Osteoblast (primary cell): Measurements from ENCODE around the gene SLC11A2. TPM values are rescaled to one million over a fixed set of nuclear protein-coding genes. Genes with fewer than 3 reads are reported as not detected.

Experiments used
- DNase-seq: peaks from one replicate; pipeline ENCODE4 v3.0.0; 2011; ENCODE audit warnings: low spot score, mixed read lengths; ENCODE audit not compliant: insufficient read length; ENCODE audit errors: missing footprints
- H2AFZ ChIP-seq: 2 replicates; pipeline ENCODE4 v1.6.0; 2011; ENCODE audit warnings: mild to moderate bottlenecking, low read length
- H3K27ac ChIP-seq: 2 replicates; pipeline ENCODE4 v1.5.1; 2011; ENCODE audit warnings: mild to moderate bottlenecking, low read depth, low read length, moderate library complexity
- H3K27me3 ChIP-seq: 2 replicates; pipeline ENCODE4 v1.6.0; 2012; ENCODE audit warnings: mild to moderate bottlenecking, control low read depth, inconsistent platforms, low read length, moderate library complexity; ENCODE audit not compliant: insufficient read depth
- H3K36me3 ChIP-seq: 2 replicates; pipeline ENCODE4 v1.5.1; 2011; ENCODE audit warnings: mild to moderate bottlenecking, low read length, control low read depth, moderate library complexity; ENCODE audit not compliant: insufficient read depth
- H3K4me1 ChIP-seq: 2 replicates; pipeline ENCODE4 v1.5.1; 2011; ENCODE audit warnings: mild to moderate bottlenecking, low read length, control low read depth, moderate library complexity; ENCODE audit not compliant: insufficient read depth
- H3K4me2 ChIP-seq: 2 replicates; pipeline ENCODE4 v1.6.0; 2011; ENCODE audit warnings: mild to moderate bottlenecking, low read length; ENCODE audit not compliant: insufficient read depth
- H3K4me3 ChIP-seq: fragments of 200-600 bp; sonication (generic); 3 replicates; pipeline ENCODE4 v1.5.1; 2012; ENCODE audit warnings: mild to moderate bottlenecking, low read length, inconsistent platforms; ENCODE audit not compliant: insufficient read depth
- H3K79me2 ChIP-seq: 2 replicates; pipeline ENCODE4 v1.6.0; 2012; ENCODE audit warnings: mild to moderate bottlenecking, low read length, control low read depth, inconsistent platforms; ENCODE audit not compliant: insufficient read depth
- H3K9me3 ChIP-seq: 2 replicates; pipeline ENCODE4 v1.5.1; 2011; ENCODE audit warnings: low read depth, low read length, control low read depth
- H4K20me1 ChIP-seq: 2 replicates; pipeline ENCODE4 v1.6.0; 2012; ENCODE audit warnings: mild to moderate bottlenecking, low read length, control low read depth; ENCODE audit not compliant: insufficient read depth
- CTCF ChIP-seq: IDR thresholded peaks from 2 replicates; pipeline ENCODE4 v1.5.1; 2011; ENCODE audit warnings: mild to moderate bottlenecking, low read depth, low read length, moderate library complexity; ENCODE audit errors: extremely low read depth
- total RNA-seq: library from RNA; depleted of rRNA; stranded (reverse); fragments of >200 nt; gene quantifications from 2 replicates; pipeline ENCODE4 v1.2.3, GENCODE V29; 2012

The SLC11A2 gene
- total RNA-seq, 1 donor = 64.4 TPM

DNA sequence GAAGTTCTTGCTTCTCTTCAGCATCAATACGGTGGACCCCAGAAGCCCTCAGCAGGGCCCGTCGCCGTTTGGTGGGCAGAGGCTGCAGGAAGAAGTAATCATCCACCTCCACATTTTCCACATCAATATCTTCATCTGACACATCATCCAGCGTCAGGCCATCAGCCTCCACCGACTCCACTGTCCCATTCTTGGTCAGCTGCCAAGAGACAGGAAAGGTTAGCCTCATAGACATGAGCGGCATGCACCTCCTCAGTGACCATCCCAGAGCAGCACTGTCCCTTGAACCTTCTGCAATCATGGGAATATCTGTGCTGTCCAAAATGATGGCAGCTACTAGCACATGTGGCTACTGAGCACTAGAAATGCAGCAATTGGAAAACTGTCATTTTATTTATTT, 41.6 kb upstream of the SLC11A2 start:
- TF ChIP-seq CTCF = no peak
- H3K4me3 ChIP-seq = no peak overlapping the region
- H3K36me3 ChIP-seq = peaks cover 84% of the 10 kb centered on the region
- H4K20me1 ChIP-seq = peaks cover 5% of the 10 kb centered on the region
- H3K4me2 ChIP-seq = no peak overlapping the region
- no peak for DNase-seq
- no peaks in the 10 kb centered on the region for H3K27me3 ChIP-seq
- H2AFZ ChIP-seq = no peak overlapping the region
- no peak overlapping the region for H3K27ac ChIP-seq
- H3K9me3 ChIP-seq = no peaks in the 10 kb centered on the region
- peaks cover 6% of the 10 kb centered on the region for H3K79me2 ChIP-seq
- H3K4me1 ChIP-seq = no peaks in the 10 kb centered on the region

- H3K4me3 ChIP-seq = no peak overlapping the region
- H3K79me2 ChIP-seq = peaks cover 4% of the 10 kb centered on the region
- no peaks in the 10 kb centered on the region for H3K9me3 ChIP-seq
- no peak for DNase-seq
- peaks cover 86% of the 10 kb centered on the region for H3K36me3 ChIP-seq
- H3K4me1 ChIP-seq = no peaks in the 10 kb centered on the region
- H3K27me3 ChIP-seq = no peaks in the 10 kb centered on the region
- peaks cover 5% of the 10 kb centered on the region for H4K20me1 ChIP-seq
- TF ChIP-seq CTCF = no peak
- no peak overlapping the region for H3K4me2 ChIP-seq
- no peak overlapping the region for H3K27ac ChIP-seq
- H2AFZ ChIP-seq = no peak overlapping the region
Measured at GRCh38 chr12:51067229-51067628, 41.0 kb upstream of the SLC11A2 start.

- Histone ChIP-seq H3K9me3 (no peaks in the 10 kb centered on the region), H3K4me2 (no peak overlapping the region), H3K27me3 (no peaks in the 10 kb centered on the region), H3K36me3 (peaks cover 86% of the 10 kb centered on the region), H4K20me1 (peaks cover 5% of the 10 kb centered on the region), H3K27ac (no peak overlapping the region), H3K4me3 (no peak overlapping the region), H3K4me1 (no peaks in the 10 kb centered on the region), H3K79me2 (peaks cover 2% of the 10 kb centered on the region), H2AFZ (no peak overlapping the region)
- TF ChIP-seq CTCF = no peak
- no peak for DNase-seq
Measured at GRCh38 chr12:51065530-51065929, 39.3 kb upstream of the SLC11A2 start.

GRCh38 chr12:51062631-51063397, 36.6 kb upstream of the SLC11A2 start:
- peaks cover under 1% of the 10 kb centered on the region for H3K79me2 ChIP-seq
- peaks cover 92% of the 10 kb centered on the region for H3K36me3 ChIP-seq
- peak overlapping the region; percentile 23 for H3K27ac ChIP-seq
- H3K27me3 ChIP-seq = no peaks in the 10 kb centered on the region
- H3K4me3 ChIP-seq = no peak overlapping the region
- no peak overlapping the region for H2AFZ ChIP-seq
- TF ChIP-seq CTCF = no peak
- H3K4me1 ChIP-seq = no peaks in the 10 kb centered on the region
- H3K4me2 ChIP-seq = no peak overlapping the region
- peaks cover 8% of the 10 kb centered on the region for H4K20me1 ChIP-seq
- DNase-seq = peak; percentile 85
- no peaks in the 10 kb centered on the region for H3K9me3 ChIP-seq
